ENCODE results near the gene UBE2I.
A peak's percentile ranks its signal among the peaks of the same experiment; 100 is the strongest.
"Not testable (repeated sequence)": the region's sequence is repeated elsewhere in the genome, so short reads cannot be mapped to it uniquely, and the experiment has no call there.

UBE2I gene

GRCh38 chr16:1314399-1315068, 5.1 kb downstream of the UBE2I start:
- DNase-seq (ENCODE audit: low spot score): no peak

GRCh38 chr16:1315081-1316032, 5.9 kb downstream of the UBE2I start:
- no peak for DNase-seq (ENCODE audit: low spot score)

GRCh38 chr16:1316033-1316405, 6.6 kb downstream of the UBE2I start:
- DNase-seq (ENCODE audit: low spot score): no peak

- DNase-seq (ENCODE audit: low spot score): no peak
Observed at GRCh38 chr16:1317479-1318267, 8.2 kb downstream of the UBE2I start.

- DNase-seq (ENCODE audit: low spot score): no peak
Observed at GRCh38 chr16:1318268-1318545, 8.8 kb downstream of the UBE2I start.

- DNase-seq (ENCODE audit: low spot score): no peak
Observed at GRCh38 chr16:1319041-1319440, 9.6 kb downstream of the UBE2I start.

- DNase-seq (ENCODE audit: low spot score): no peak
Observed at GRCh38 chr16:1320097-1320496, 10.7 kb downstream of the UBE2I start.

GRCh38 chr16:1320658-1321240, 11.3 kb downstream of the UBE2I start:
- DNase-seq (ENCODE audit: low spot score): no peak

GRCh38 chr16:1322407-1322806, 13.0 kb downstream of the UBE2I start:
- no peak for DNase-seq (ENCODE audit: low spot score)

- DNase-seq (ENCODE audit: low spot score): peak; percentile 62
Observed at GRCh38 chr16:1323296-1324239, 14.1 kb downstream of the UBE2I start.

GRCh38 chr16:1324286-1324826, 14.9 kb downstream of the UBE2I start:
- DNase-seq (ENCODE audit: low spot score): no peak

GRCh38 chr16:1325261-1325660, 15.8 kb downstream of the UBE2I start:
- no peak for DNase-seq (ENCODE audit: low spot score)

- no peak for DNase-seq (ENCODE audit: low spot score)
Observed at GRCh38 chr16:1325673-1326371, 16.4 kb downstream of the UBE2I start.

- DNase-seq (ENCODE audit: low spot score): no peak
Observed at GRCh38 chr16:1326391-1326790, 17.0 kb downstream of the UBE2I start.

GRCh38 chr16:1326946-1327618, 17.6 kb downstream of the UBE2I start:
- DNase-seq (ENCODE audit: low spot score): no peak

GRCh38 chr16:1327619-1327947, 18.1 kb downstream of the UBE2I start:
- DNase-seq (ENCODE audit: low spot score): no peak

- not testable (repeated sequence) for DNase-seq (ENCODE audit: low spot score)
Observed at GRCh38 chr16:1328136-1328535, 18.7 kb downstream of the UBE2I start.

- not testable (repeated sequence) for DNase-seq (ENCODE audit: low spot score)
Observed at GRCh38 chr16:1328961-1329360, 19.5 kb downstream of the UBE2I start.

GRCh38 chr16:1330260-1330914, 21.0 kb downstream of the UBE2I start:
- no peak for DNase-seq (ENCODE audit: low spot score)

Data from COLO829 (cell line).